ENCODE results near the gene ZNF610. TPM values are rescaled to one million over a fixed set of nuclear protein-coding genes. Genes with fewer than 3 reads are reported as not detected.
"Not testable (repeated sequence)": the region's sequence is repeated elsewhere in the genome, so short reads cannot be mapped to it uniquely, and the experiment has no call there.

ZNF610 gene
- polyA plus RNA-seq, 2 of the 4 experiments (the other 2 are of a cell fraction) = not detected

DNA sequence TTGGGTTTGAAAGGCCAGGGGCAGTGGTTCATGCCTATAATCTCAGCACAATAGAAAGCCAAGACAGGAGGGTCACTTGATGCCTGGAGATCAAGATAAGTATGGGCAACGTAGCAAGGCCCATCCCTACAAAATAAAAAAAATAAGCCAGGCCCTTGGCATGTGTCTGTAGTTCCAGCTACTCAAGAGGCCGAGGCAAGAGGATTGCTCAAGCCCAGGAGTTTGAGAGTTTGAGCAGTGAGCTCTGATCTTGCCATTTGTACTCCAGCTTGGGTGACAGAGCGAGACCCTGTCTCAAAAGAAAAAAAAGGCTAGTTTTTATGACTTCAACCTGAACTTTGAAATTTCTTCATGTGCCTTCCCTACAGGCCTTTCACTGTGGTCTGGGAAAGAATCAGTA is 44.3 kb upstream of the ZNF610 start:
- Histone ChIP-seq H3K4me3 (no peak overlapping the region), H3K4me1 (no peaks in the 10 kb centered on the region), H3K9me3 (peaks cover 92% of the 10 kb centered on the region), H3K4me2 (no peak overlapping the region), H3K27ac (no peak overlapping the region)
- ChIA-PET POLR2A (no interaction called here), CTCF (no interaction called here)
- ATAC-seq (no peak), FAIRE-seq (no peak), DNase-seq (ENCODE audit: low read depth in 1 of 2, low spot score in 1 of 2) (no peak)
- TF ChIP-seq GATA3 (IDR thresholded peaks at IDR 0.05; ENCODE audit: borderline replicate concordance) = 0 out of 2 replicates have a peak, but pooled peaks have one; percentile 10
- TF ChIP-seq EP300 (IDR thresholded peaks at IDR 0.05) = no peak
- WGBS (ENCODE audit: missing lambda C conversion rate) = 89% methylated on average over 3 of the region's 3 CpGs

DNA sequence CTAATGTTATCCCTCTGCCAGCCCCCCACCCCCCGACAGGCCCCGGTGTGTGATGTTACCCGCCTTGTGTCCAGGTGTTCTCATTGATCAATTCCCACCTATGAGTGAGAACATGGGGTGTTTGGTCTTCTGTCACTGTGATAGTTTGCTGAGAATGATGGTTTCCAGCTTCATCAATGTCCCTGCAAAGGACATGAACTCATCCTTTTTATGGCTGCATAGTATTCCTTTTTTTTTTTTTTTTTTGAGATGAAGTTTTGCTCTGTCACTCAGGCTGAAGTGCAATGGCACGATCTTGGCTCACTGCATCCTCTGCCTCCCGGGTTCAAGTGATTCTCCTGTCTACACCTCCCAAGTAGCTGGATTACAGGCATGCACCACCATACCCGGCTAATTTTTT is 43.1 kb upstream of the ZNF610 start:
- FAIRE-seq; POLR2A ChIA-PET; CTCF ChIA-PET; H3K4me2 ChIP-seq; H3K4me3 ChIP-seq; H3K4me1 ChIP-seq; ATAC-seq; H3K27ac ChIP-seq; DNase-seq (ENCODE audit: low read depth in 1 of 2, low spot score in 1 of 2): not testable (repeated sequence)
- peaks cover 83% of the 10 kb centered on the region for H3K9me3 ChIP-seq
- 88% methylated on average over 6 of the region's 6 CpGs for WGBS (ENCODE audit: missing lambda C conversion rate)

DNA sequence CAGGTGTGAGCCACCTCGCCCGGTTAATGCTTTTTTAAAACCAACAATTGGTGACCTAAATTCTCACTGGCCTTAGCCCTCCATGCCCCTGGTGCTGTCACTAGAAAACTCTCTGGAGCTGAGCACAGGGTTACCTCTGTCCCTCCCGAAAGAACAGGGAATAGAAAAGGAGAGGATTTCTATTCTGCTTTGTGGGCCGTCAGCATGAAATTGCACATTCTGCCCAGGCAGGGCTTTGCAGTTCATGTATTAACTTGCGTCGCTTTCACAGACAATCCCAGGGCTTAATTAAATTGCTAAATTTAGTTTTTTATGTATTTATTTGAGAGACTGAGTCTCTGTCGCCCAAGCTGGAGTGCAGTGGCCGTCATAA is 39.7 kb upstream of the ZNF610 start:
- CTCF ChIA-PET = interaction anchor here (0.9 kb wide), 1 partner anchor 9 kb away, joined by 3 read pairs; no protein-coding TSS in a partner anchor
- 37% methylated on average over 8 of the region's 8 CpGs for WGBS (ENCODE audit: missing lambda C conversion rate)
- FAIRE-seq (no peak), DNase-seq (ENCODE audit: low read depth in 1 of 2, low spot score in 1 of 2) (peak in 1 of 2 experiments; percentile 29), ATAC-seq (peak; percentile 49)
- H3K4me2 ChIP-seq = peak overlapping the region; percentile 97
- peak overlapping the region; percentile 56 to 70; a peak in 4 of 6 replicates for H3K27ac ChIP-seq
- POLR2A ChIA-PET = interaction anchor here (0.7 kb wide), 1 partner anchor 237 kb away, joined by 4 read pairs; no protein-coding TSS in a partner anchor
- H3K4me3 ChIP-seq = peak overlapping the region; percentile 71
- H3K4me1 ChIP-seq = no peaks in the 10 kb centered on the region
- TF ChIP-seq ESRRA (IDR thresholded peaks at IDR 0.05; ENCODE audit: borderline replicate concordance, low read length) = no peak
- TF ChIP-seq FOSB (CRISPR knock-in tag; IDR thresholded peaks at IDR 0.05) = no peak
- TF ChIP-seq, protein P1, sequence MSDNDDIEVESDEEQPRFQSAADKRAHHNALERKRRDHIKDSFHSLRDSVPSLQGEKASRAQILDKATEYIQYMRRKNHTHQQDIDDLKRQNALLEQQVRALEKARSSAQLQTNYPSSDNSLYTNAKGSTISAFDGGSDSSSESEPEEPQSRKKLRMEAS (IDR thresholded peaks at IDR 0.05) = no peak
- TF ChIP-seq SREBF2 (IDR thresholded peaks at IDR 0.05) = no peak
- TF ChIP-seq, protein P2, sequence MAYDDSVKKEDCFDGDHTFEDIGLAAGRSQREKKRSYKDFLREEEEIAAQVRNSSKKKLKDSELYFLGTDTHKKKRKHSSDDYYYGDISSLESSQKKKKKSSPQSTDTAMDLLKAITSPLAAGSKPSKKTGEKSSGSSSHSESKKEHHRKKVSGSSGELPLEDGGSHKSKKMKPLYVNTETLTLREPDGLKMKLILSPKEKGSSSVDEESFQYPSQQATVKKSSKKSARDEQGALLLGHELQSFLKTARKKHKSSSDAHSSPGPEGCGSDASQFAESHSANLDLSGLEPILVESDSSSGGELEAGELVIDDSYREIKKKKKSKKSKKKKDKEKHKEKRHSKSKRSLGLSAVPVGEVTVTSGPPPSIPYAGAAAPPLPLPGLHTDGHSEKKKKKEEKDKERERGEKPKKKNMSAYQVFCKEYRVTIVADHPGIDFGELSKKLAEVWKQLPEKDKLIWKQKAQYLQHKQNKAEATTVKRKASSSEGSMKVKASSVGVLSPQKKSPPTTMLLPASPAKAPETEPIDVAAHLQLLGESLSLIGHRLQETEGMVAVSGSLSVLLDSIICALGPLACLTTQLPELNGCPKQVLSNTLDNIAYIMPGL (CRISPR knock-in tag; IDR thresholded peaks at IDR 0.05; ENCODE audit: borderline replicate concordance) = no peak
- TF ChIP-seq, protein P3, sequence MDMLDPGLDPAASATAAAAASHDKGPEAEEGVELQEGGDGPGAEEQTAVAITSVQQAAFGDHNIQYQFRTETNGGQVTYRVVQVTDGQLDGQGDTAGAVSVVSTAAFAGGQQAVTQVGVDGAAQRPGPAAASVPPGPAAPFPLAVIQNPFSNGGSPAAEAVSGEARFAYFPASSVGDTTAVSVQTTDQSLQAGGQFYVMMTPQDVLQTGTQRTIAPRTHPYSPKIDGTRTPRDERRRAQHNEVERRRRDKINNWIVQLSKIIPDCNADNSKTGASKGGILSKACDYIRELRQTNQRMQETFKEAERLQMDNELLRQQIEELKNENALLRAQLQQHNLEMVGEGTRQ (IDR thresholded peaks at IDR 0.05) = no peak
- TF ChIP-seq, protein P4, sequence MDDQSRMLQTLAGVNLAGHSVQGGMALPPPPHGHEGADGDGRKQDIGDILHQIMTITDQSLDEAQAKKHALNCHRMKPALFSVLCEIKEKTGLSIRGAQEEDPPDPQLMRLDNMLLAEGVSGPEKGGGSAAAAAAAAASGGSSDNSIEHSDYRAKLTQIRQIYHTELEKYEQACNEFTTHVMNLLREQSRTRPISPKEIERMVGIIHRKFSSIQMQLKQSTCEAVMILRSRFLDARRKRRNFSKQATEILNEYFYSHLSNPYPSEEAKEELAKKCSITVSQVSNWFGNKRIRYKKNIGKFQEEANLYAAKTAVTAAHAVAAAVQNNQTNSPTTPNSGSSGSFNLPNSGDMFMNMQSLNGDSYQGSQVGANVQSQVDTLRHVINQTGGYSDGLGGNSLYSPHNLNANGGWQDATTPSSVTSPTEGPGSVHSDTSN (IDR thresholded peaks at IDR 0.05) = no peak
- TF ChIP-seq RARB (CRISPR knock-in tag; IDR thresholded peaks at IDR 0.05) = no peak
- H3K9me3 ChIP-seq = peaks cover 82% of the 10 kb centered on the region

DNA sequence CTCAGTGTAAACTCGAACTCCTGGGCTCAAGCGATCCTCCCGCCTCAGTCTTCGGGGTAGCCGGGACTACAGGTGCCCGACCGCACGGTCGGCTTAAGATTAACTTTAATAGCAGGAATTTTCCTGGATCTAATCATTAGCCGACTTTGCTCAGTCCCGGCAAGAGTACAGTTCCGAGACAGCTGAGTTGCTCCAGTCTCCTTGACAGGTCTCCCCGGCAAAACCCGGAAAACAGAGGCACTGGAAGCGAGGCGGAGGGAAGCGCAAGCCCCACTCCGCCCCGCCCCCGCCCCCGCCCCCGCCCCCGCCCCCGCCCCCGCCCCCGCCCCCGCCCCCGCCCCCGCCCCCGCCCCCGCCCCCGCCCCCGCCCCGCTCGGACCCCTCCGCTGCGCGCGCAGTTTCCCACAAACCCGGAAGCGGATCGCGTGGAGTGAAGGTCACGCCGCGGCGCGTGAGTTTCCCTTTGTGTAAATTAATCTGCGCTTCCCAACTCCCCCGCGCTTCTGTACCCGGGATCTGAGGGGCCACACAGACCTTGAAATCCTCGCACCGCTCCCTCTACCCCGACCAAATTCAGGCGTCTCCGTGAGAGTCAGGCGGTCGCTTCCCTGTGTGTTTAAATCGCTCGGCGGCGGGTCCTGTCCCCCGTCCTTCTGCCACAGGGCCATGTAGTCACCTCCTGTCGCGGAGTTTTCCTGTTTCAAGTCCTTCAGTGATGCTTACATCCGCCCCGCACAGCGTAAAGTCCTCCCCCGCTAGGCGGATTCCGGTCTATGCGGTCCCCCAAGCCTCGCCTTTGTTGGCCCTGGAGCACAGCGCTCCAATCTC is 39.1 kb upstream of the ZNF610 start, which contains the start of gene ZNF480:
Gene ZNF480 (plus strand): TSS at position 397 of the 828 bp plus-strand sequence. CDS start 3,244 bp downstream, outside the sequence.
- peak; percentile 90 for ATAC-seq
- CTCF ChIA-PET = no interaction called here

More for the DNA sequence above, 39.1 kb upstream of the ZNF610 start, which contains the start of gene ZNF480:
- Histone ChIP-seq H3K4me3 (peak within 1 kb of the TSS; percentile 71), H3K9me3 (peaks cover 82% of the 10 kb centered on the region), H3K4me2 (peak within 1 kb of the TSS; percentile 97), H3K27ac (peak within 1 kb of the TSS; percentile 78 to 95), H3K4me1 (no peaks in the 10 kb centered on the region)
- DNase-seq (ENCODE audit: low read depth in 1 of 2, low spot score in 1 of 2) (peak; percentile 63 to 82), FAIRE-seq (no peak)
- WGBS (ENCODE audit: missing lambda C conversion rate) = 2% methylated on average over 42 of the region's 75 CpGs
- TF ChIP-seq TFCP2L1 (CRISPR knock-in tag; IDR thresholded peaks at IDR 0.05) (no peak), EP300 (IDR thresholded peaks at IDR 0.05) (no peak), PHF8 (IDR thresholded peaks at IDR 0.05; ENCODE audit: borderline replicate concordance, low read depth) (peak; percentile 84), KDM1A (IDR thresholded peaks at IDR 0.05; ENCODE audit: low read depth) (no peak), JUN (IDR thresholded peaks at IDR 0.05) (peak; percentile 48 to 62; a peak in 4 of 5 replicates), CBX2 (IDR thresholded peaks at IDR 0.05; ENCODE audit: borderline replicate concordance, low read depth) (no peak), POLR2A (IDR thresholded peaks at IDR 0.05; ENCODE audit: low read length) (peak; percentile 81), RAD21 (conservative IDR thresholded peaks at IDR 0.05 in 1 of 2, IDR thresholded peaks at IDR 0.05 in 1 of 2) (no peak), SMC3 (IDR thresholded peaks at IDR 0.05) (no peak), HOXB13 (CRISPR knock-in tag; IDR thresholded peaks at IDR 0.05; ENCODE audit: low read depth) (0 out of 2 replicates have a peak, but pooled peaks have one; percentile 19), NR3C1 (IDR thresholded peaks at IDR 0.05) (no peak)
- TF ChIP-seq, protein P5, sequence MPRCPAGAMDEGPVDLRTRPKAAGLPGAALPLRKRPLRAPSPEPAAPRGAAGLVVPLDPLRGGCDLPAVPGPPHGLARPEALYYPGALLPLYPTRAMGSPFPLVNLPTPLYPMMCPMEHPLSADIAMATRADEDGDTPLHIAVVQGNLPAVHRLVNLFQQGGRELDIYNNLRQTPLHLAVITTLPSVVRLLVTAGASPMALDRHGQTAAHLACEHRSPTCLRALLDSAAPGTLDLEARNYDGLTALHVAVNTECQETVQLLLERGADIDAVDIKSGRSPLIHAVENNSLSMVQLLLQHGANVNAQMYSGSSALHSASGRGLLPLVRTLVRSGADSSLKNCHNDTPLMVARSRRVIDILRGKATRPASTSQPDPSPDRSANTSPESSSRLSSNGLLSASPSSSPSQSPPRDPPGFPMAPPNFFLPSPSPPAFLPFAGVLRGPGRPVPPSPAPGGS (IDR thresholded peaks at IDR 0.05) = peak; percentile 60; the same call in 2 of the 3 replicates
- TF ChIP-seq, protein P6, sequence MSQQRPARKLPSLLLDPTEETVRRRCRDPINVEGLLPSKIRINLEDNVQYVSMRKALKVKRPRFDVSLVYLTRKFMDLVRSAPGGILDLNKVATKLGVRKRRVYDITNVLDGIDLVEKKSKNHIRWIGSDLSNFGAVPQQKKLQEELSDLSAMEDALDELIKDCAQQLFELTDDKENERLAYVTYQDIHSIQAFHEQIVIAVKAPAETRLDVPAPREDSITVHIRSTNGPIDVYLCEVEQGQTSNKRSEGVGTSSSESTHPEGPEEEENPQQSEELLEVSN (IDR thresholded peaks at IDR 0.05; ENCODE audit: borderline replicate concordance, low read depth) = peak; percentile 23; the same call in 1 of the 2 replicates
- TF ChIP-seq, protein P1 (IDR thresholded peaks at IDR 0.05) = peak; percentile 75
- POLR2A ChIA-PET = no interaction called here

Data from A549 (cell line).